HFFc6 (cell line): ENCODE results near the gene LRRC51. TPM values are rescaled to one million over a fixed set of nuclear protein-coding genes. Genes with fewer than 3 reads are reported as not detected.

Experiments used
- DNase-seq: peaks from one replicate; pipeline ENCODE4 v3.0.0-alpha.2; 2018
- H3K27ac Mint-ChIP-seq: 2 replicates; pipeline ENCODE4 v1.8.0; 2020; ENCODE audit warnings: mild to moderate bottlenecking, mixed read lengths
- H3K27me3 Mint-ChIP-seq: 2 replicates; pipeline ENCODE4 v1.8.0; 2021; ENCODE audit warnings: mild to moderate bottlenecking, moderate library complexity, mixed read lengths; ENCODE audit not compliant: insufficient read depth
- H3K36me3 Mint-ChIP-seq: 2 replicates; pipeline ENCODE4 v1.8.0; 2021; ENCODE audit warnings: low read depth, mixed read lengths
- H3K4me1 Mint-ChIP-seq: 2 replicates; pipeline ENCODE4 v1.8.0; 2020; ENCODE audit warnings: low read depth, mixed read lengths
- H3K4me3 Mint-ChIP-seq: 2 replicates; pipeline ENCODE4 v1.8.0; 2020; ENCODE audit warnings: mild to moderate bottlenecking, moderate library complexity, mixed read lengths
- H3K9me3 Mint-ChIP-seq: 2 replicates; pipeline ENCODE4 v1.8.0; 2020; ENCODE audit warnings: mild to moderate bottlenecking, mixed read lengths
- CTCF ChIP-seq: fragments of 200-600 bp; sonication (generic); IDR thresholded peaks from 2 replicates; pipeline ENCODE4 v1.5.0; 2021; ENCODE audit warnings: antibody characterized with exemption, mild to moderate bottlenecking
- total RNA-seq, 6 experiments: library from RNA; stranded (reverse); fragmentation: NEBNext Ultra II Directional; extraction: Animal tissue kit (Norgen Biotek cat#: 25700); gene quantifications; 2 replicates in 1 of 6; 3 replicates in 5 of 6; pipeline ENCODE4 v1.2.3, GENCODE V29; 2021

The LRRC51 gene
- total RNA-seq, 6 experiments from 2014 or later = 7.4 to 12.4 (median 8.5) TPM

GRCh38 chr11:72122607-72123006 is 42.0 kb downstream of the LRRC51 start:
- Mint-ChIP-seq H3K9me3 (peaks cover 14% of the 10 kb centered on the region), H3K27me3 (no peaks in the 10 kb centered on the region; the same call in 1 of the 2 replicates), H3K4me3 (no peak overlapping the region), H3K27ac (no peak overlapping the region), H3K36me3 (peaks cover 14% of the 10 kb centered on the region), H3K4me1 (peaks cover 30% of the 10 kb centered on the region)
- TF ChIP-seq CTCF = no peak
- DNase-seq = no peak

DNA sequence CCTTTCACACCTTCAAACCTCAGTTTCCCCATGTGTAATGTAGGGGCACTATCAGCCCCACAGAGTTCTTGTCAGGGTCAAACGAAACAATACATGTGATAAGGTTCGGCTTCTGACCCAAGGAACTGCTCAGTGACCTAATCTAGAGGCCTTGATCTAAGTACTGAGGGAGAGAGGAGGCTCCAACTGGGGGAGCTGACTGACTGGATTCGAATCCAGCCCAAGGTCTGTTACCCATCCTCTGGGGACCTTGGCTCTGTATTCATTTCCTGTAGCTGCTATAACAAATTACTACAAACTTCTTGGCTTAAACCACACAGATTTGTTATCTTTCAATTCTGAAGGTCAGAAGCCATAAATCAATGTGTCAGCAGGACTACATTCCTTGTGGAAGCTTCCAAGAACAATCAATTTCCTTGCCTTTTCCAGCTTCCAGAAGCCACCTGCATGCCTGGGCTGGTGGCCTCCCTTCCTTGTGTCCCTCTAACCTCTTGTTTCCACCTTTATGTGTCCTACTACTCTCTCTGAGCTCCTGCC is 42.5 kb downstream of the LRRC51 start:
- H3K36me3 Mint-ChIP-seq = peaks cover 20% of the 10 kb centered on the region
- DNase-seq = no peak
- H3K4me3 Mint-ChIP-seq = no peak overlapping the region
- H3K4me1 Mint-ChIP-seq = peaks cover 30% of the 10 kb centered on the region
- H3K27me3 Mint-ChIP-seq = no peaks in the 10 kb centered on the region; the same call in 1 of the 2 replicates
- no peak for TF ChIP-seq CTCF
- peaks cover 19% of the 10 kb centered on the region for H3K9me3 Mint-ChIP-seq
- H3K27ac Mint-ChIP-seq = no peak overlapping the region

DNA sequence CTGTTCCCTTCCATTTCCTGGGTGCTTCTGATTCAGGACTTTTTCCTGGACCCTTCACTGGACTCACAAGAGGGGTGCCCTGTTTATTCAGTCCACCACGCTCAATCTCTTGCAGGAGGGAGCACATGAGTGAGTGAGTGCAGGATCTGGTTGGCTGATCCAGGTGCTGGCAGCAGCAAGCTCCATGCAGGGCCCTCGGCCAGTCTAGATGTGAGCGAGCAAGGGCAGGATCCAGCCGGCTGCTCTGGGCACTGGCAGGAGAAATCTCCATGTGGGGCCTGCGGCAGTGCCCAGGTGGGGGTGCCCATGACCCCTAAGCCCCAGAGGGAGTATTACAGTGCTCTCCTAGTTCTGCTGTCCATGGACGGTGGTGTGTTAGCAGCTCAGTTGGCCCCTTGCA is 43.4 kb downstream of the LRRC51 start:
- Mint-ChIP-seq H3K9me3 (peaks cover 27% of the 10 kb centered on the region), H3K27ac (no peak overlapping the region), H3K4me1 (peaks cover 21% of the 10 kb centered on the region), H3K4me3 (no peak overlapping the region), H3K27me3 (no peaks in the 10 kb centered on the region; the same call in 1 of the 2 replicates), H3K36me3 (peaks cover 29% of the 10 kb centered on the region)
- no peak for TF ChIP-seq CTCF
- no peak for DNase-seq

- no peak for TF ChIP-seq CTCF
- Mint-ChIP-seq H3K4me3 (no peak overlapping the region), H3K36me3 (peaks cover 37% of the 10 kb centered on the region), H3K27me3 (no peaks in the 10 kb centered on the region; the same call in 1 of the 2 replicates), H3K4me1 (peaks cover 19% of the 10 kb centered on the region), H3K9me3 (peaks cover 30% of the 10 kb centered on the region), H3K27ac (no peak overlapping the region)
- no peak for DNase-seq
Observed at GRCh38 chr11:72125956-72126355, 45.3 kb downstream of the LRRC51 start.

DNA sequence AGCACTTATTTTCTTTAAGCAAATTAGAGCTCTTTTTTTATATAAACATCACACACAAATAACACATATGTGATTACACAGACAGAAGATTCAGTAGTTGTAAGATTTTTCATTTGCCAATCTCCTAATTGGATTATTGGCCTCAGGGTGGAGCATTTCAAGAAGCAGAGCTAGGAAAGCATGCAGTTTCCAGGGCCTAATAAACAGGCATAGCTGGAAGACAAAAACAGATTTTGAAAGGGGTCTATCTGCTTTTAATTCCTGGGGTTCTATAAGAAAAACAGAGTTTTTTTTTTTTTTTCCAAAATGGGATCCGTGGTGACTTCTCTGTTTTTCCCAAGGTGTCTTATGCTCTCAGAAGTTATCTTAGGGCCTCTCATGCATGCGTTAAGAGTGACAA is 47.3 kb downstream of the LRRC51 start:
- H3K9me3 Mint-ChIP-seq = peaks cover 30% of the 10 kb centered on the region
- peaks cover 37% of the 10 kb centered on the region for H3K36me3 Mint-ChIP-seq
- H3K4me1 Mint-ChIP-seq = peaks cover 14% of the 10 kb centered on the region
- no peaks in the 10 kb centered on the region for H3K27me3 Mint-ChIP-seq
- no peak for DNase-seq
- H3K4me3 Mint-ChIP-seq = no peak overlapping the region
- no peak overlapping the region for H3K27ac Mint-ChIP-seq
- no peak for TF ChIP-seq CTCF
